OCI-LY1 (cell line): ENCODE results near the gene IGF1R.

Experiments used
- H2AFZ ChIP-seq: fragments of 200-600 bp; sonication (generic), shearing (Covaris generic); 2 replicates; pipeline ENCODE4 v1.6.0; 2014; ENCODE audit warnings: antibody characterized with exemption, mild to moderate bottlenecking, low read length
- H3F3A ChIP-seq: fragments of 200-600 bp; sonication (generic), shearing (Covaris generic); 2 replicates; pipeline ENCODE4 v1.6.0; 2014; ENCODE audit warnings: mild to moderate bottlenecking, antibody characterized with exemption, low read length, moderate library complexity; ENCODE audit not compliant: insufficient read depth
- H3K27ac ChIP-seq: fragments of 200-600 bp; sonication (generic); 2 replicates; pipeline ENCODE4 v1.5.1; 2014; ENCODE audit warnings: low read length, mixed run types, mild to moderate bottlenecking, low read depth; ENCODE audit not compliant: poor library complexity, severe bottlenecking
- H3K27me3 ChIP-seq: fragments of 200-600 bp; sonication (generic); 2 replicates; pipeline ENCODE4 v1.6.0; 2014; ENCODE audit warnings: antibody characterized with exemption, mild to moderate bottlenecking, low read length, moderate library complexity; ENCODE audit not compliant: insufficient read depth
- H3K36me3 ChIP-seq: fragments of 200-600 bp; sonication (generic); 2 replicates; pipeline ENCODE4 v1.6.1; 2014; ENCODE audit warnings: mild to moderate bottlenecking, antibody characterized with exemption, low read length, moderate library complexity, mixed read lengths; ENCODE audit not compliant: insufficient read depth
- H3K4me1 ChIP-seq: fragments of 200-600 bp; sonication (generic); 2 replicates; pipeline ENCODE4 v1.5.1; 2014; ENCODE audit warnings: mild to moderate bottlenecking, low read length, moderate library complexity; ENCODE audit not compliant: insufficient read depth, severe bottlenecking
- H3K4me2 ChIP-seq: fragments of 200-600 bp; sonication (generic), shearing (Covaris generic); 2 replicates; pipeline ENCODE4 v1.6.1; 2014; ENCODE audit warnings: low read length
- H3K4me3 ChIP-seq: fragments of 200-600 bp; sonication (generic); 2 replicates; pipeline ENCODE4 v1.5.1; 2014; ENCODE audit warnings: low read length, low read depth, mild to moderate bottlenecking, mixed read lengths; ENCODE audit not compliant: poor library complexity, severe bottlenecking
- H3K79me2 ChIP-seq: fragments of 200-600 bp; shearing (Covaris generic); 2 replicates; pipeline ENCODE4 v1.6.1; 2016; ENCODE audit warnings: mixed run types, low read length, mixed read lengths; ENCODE audit not compliant: insufficient read depth
- H3K9ac ChIP-seq: fragments of 200-600 bp; sonication (generic), shearing (Covaris generic); 2 replicates; pipeline ENCODE4 v1.6.1; 2014; ENCODE audit warnings: mild to moderate bottlenecking, low read length, mixed read lengths
- H3K9me2 ChIP-seq: fragments of 200-600 bp; sonication (generic), shearing (Covaris generic); 2 replicates; pipeline ENCODE4 v1.6.1; 2014; ENCODE audit warnings: low read depth, mild to moderate bottlenecking, low read length, mixed read lengths
- H3K9me3 ChIP-seq: fragments of 200-600 bp; shearing (Covaris generic); 2 replicates; pipeline ENCODE4 v1.6.1; 2014; ENCODE audit warnings: low read length, mixed read lengths
- H4K20me1 ChIP-seq: fragments of 200-600 bp; sonication (generic), shearing (Covaris generic); 2 replicates; pipeline ENCODE4 v1.6.0; 2016; ENCODE audit warnings: mild to moderate bottlenecking, low read length; ENCODE audit not compliant: insufficient read depth
- EZH2 ChIP-seq: fragments of 200-600 bp; sonication (generic), shearing (Covaris generic); IDR thresholded peaks from 2 replicates; pipeline ENCODE4 v1.8.0; 2017; ENCODE audit warnings: borderline replicate concordance, mixed run types, mild to moderate bottlenecking, antibody characterized with exemption, low read length, moderate library complexity, mixed read lengths
- TF ChIP-seq, protein P1 (sequence below): fragments of 200-600 bp; sonication (generic), shearing (Covaris generic); IDR thresholded peaks from 2 replicates; pipeline ENCODE4 v1.5.1; 2017; ENCODE audit warnings: mild to moderate bottlenecking, antibody characterized with exemption, low read length, moderate library complexity, mixed read lengths

Gene IGF1R

DNA sequence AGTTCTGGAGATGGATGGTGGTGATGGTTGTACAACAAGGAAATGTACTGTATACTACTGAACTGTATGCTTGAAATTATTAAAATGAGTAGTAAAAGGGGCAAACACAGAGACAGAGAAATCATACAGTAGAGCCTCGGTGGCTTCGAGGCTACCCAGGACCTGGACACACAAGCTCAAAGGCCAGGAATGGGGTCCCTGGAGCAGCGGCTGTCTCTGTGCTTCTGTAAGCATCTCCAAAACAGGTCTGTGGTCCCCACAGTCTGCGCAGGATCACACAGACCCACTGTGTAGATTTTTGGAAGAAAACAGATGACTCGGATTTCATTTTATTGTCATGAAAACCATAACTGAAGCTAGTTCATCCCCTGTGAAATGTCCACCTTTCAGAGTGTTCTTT, 319.6 kb downstream of the IGF1R start:
- Histone ChIP-seq H3K4me1 (no peaks in the 10 kb centered on the region), H3K27ac (no peak overlapping the region), H3K9me2 (no peaks in the 10 kb centered on the region), H4K20me1 (no peaks in the 10 kb centered on the region), H3K4me2 (no peak overlapping the region), H3K27me3 (no peaks in the 10 kb centered on the region), H3K36me3 (no peaks in the 10 kb centered on the region), H3F3A (no peaks in the 10 kb centered on the region), H3K4me3 (no peak overlapping the region), H2AFZ (no peak overlapping the region), H3K9ac (no peak overlapping the region), H3K79me2 (no peaks in the 10 kb centered on the region), H3K9me3 (no peaks in the 10 kb centered on the region)
- no peak for TF ChIP-seq EZH2
- TF ChIP-seq, protein P1, sequence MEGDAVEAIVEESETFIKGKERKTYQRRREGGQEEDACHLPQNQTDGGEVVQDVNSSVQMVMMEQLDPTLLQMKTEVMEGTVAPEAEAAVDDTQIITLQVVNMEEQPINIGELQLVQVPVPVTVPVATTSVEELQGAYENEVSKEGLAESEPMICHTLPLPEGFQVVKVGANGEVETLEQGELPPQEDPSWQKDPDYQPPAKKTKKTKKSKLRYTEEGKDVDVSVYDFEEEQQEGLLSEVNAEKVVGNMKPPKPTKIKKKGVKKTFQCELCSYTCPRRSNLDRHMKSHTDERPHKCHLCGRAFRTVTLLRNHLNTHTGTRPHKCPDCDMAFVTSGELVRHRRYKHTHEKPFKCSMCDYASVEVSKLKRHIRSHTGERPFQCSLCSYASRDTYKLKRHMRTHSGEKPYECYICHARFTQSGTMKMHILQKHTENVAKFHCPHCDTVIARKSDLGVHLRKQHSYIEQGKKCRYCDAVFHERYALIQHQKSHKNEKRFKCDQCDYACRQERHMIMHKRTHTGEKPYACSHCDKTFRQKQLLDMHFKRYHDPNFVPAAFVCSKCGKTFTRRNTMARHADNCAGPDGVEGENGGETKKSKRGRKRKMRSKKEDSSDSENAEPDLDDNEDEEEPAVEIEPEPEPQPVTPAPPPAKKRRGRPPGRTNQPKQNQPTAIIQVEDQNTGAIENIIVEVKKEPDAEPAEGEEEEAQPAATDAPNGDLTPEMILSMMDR = no peak

DNA sequence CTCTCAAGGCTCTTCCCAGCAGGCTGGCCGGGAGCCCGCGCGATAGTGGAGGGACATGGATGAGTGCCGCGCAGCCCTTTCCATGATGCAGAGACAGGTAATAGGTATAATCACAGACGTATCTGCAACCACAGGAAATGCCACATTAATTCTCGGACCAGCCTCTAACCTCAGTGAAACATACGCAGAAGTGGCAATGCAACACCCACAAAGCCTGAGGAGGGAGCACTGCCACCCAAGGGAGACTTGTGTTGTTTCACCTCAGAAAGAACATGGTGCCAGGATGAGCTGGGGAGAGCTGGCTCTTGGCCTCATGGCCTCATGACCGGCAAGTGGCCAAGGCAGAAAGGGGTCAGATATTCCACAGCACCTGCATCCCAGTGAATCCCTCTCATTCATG, 320.2 kb downstream of the IGF1R start:
- H3K4me2 ChIP-seq = no peak overlapping the region
- no peaks in the 10 kb centered on the region for H3F3A ChIP-seq
- TF ChIP-seq EZH2 = no peak
- TF ChIP-seq, protein P1 = no peak
- H3K79me2 ChIP-seq = no peaks in the 10 kb centered on the region
- no peak overlapping the region for H2AFZ ChIP-seq
- no peak overlapping the region for H3K4me3 ChIP-seq
- H3K9me2 ChIP-seq = no peaks in the 10 kb centered on the region
- H3K9me3 ChIP-seq = no peaks in the 10 kb centered on the region
- H3K4me1 ChIP-seq = no peaks in the 10 kb centered on the region
- no peak overlapping the region for H3K27ac ChIP-seq
- H3K9ac ChIP-seq = no peak overlapping the region
- H4K20me1 ChIP-seq = no peaks in the 10 kb centered on the region
- no peaks in the 10 kb centered on the region for H3K36me3 ChIP-seq
- no peaks in the 10 kb centered on the region for H3K27me3 ChIP-seq

DNA sequence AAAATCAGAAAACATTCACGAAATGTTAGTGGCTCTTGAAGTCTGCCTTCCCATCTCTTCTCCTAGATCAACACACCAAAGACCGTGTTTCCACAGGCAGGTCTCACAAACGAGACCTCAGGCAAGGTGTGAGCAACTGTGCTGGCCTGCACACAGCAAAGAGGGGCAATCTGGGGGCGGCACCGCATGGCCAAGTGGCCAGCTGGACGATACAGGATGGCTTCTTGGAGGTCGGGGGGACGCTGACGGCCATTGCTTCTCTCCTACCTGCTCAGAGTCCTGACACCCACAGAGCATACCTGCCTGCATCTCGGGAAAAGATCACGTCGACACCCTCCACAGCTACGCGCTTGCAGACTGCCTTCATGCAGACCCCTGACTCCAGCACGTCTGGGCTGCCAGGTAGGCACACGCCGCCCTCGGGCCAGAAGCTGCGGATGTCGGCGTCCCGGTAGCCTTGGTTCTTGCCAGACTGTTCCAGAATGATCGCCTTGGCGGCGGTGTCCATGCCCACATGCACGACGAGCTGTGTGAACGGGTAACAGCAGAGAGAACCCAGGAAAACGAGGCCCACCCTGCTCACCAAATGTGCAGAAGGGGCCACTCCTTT, 320.9 kb downstream of the IGF1R start:
- H3K4me1 ChIP-seq = no peaks in the 10 kb centered on the region
- H3K79me2 ChIP-seq = no peaks in the 10 kb centered on the region
- H2AFZ ChIP-seq = no peak overlapping the region
- no peaks in the 10 kb centered on the region for H3F3A ChIP-seq
- no peak overlapping the region for H3K4me3 ChIP-seq
- no peak overlapping the region for H3K27ac ChIP-seq
- no peak overlapping the region for H3K9ac ChIP-seq
- H3K9me3 ChIP-seq = no peaks in the 10 kb centered on the region
- H3K4me2 ChIP-seq = no peak overlapping the region
- no peaks in the 10 kb centered on the region for H3K36me3 ChIP-seq
- no peak for TF ChIP-seq EZH2
- TF ChIP-seq, protein P1 = no peak
- no peaks in the 10 kb centered on the region for H3K9me2 ChIP-seq
- H3K27me3 ChIP-seq = no peaks in the 10 kb centered on the region
- H4K20me1 ChIP-seq = no peaks in the 10 kb centered on the region
